GM21381 (cell line): ENCODE results near the gene HPCA.

Experiments
- ATAC-seq: cut with Tn5 transposase; IDR thresholded peaks from one replicate; pipeline ENCODE4 v1.9.1; 2021; ENCODE audit warnings: mild to moderate bottlenecking, moderate library complexity; ENCODE audit not compliant: unreplicated experiment

The HPCA gene

DNA sequence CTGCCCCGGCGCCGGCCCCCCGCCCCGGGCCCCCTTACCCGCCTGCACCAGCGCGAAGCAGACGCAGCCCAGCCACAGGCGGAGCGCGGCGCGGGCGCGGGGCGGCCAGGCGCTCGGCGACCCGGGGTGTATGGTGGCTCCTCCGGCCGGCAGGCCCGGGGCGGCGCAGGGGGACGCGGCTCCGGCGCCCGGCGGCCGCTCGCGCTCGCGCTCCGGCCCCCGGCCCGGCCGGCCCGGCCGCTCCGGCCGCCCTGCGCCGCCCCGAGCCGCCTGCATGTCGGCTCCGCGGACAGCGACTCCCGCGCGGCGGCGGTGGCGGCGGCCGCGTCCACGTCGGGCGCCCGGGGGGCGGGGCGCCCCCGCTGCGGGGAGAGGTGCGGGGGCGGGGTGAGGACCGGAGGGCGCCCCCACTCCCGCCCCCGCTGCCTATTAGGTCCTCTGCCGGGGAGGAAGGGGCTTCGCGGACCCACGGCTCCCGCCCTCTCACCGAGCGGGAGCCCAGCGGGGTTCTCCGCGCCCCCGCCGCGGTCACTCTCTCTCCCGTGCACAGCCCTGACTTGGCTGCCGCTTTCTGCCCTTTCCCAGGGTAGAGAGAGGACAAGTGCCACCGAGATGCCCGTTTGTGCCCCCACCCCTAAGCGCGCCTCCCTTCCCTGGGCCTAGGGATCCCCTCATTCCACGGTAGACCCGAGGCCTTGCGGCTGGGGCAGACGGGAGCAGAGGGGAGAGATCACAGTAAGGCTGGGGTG is 15.5 kb upstream of the HPCA start, which contains the start of gene FNDC5:
TSS of gene FNDC5 (minus strand) at position 298 of the 749 bp plus-strand sequence.
- no peak for ATAC-seq

DNA sequence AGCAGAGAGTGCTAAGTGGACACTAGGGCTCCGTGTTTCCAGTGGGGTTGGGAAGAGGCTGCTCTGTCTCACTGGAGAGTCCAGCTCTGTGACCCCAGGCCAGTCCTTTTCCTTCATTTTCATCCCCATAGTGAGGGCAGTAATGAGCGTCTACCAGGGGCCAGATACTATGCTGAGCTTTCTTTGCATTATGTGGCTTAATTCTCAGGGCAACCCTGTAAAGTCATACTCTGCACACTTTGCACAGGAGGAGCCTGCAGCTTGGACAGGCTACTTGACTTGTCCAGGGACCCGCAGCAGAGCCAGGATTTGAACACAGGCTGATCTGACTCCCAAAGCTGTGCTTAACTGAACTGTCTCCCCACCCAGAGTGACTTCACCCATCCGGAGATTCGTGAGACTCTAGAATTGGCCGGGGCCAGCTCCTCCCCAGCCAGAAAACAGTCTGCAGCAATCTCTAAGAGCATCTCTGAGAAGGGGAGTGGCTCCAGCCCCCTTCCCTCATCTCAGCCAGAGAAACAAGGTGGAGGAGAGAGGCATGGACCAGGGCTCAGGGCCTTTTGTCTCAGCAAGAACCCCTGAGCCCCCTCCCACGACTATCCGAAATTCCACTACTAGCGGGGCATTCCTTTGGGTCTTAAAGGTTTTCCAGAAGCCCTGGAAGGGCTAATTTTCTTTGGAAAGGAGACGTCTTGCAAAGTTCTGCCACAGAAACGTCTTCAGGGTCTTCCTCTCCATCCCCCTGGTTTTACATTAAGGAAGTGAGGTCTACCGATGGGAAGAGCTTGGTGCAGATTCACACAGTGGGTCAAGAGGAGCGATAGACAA is 14.7 kb upstream of the HPCA start:
- no peak for ATAC-seq

DNA sequence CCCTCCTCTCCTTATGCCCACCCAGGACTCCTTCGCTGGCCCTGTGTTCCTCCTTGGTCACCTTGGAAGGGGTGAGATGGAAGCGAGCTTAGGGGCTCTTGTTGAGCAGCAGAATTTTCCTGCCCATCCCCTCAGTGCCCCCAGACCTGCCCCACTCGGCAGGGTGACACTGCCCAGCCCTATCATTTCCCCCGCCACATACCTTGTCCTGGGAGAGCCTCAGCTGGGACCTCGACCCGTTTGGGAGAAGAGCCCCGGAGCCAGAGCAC is 14.2 kb upstream of the HPCA start:
- ATAC-seq: no peak

DNA sequence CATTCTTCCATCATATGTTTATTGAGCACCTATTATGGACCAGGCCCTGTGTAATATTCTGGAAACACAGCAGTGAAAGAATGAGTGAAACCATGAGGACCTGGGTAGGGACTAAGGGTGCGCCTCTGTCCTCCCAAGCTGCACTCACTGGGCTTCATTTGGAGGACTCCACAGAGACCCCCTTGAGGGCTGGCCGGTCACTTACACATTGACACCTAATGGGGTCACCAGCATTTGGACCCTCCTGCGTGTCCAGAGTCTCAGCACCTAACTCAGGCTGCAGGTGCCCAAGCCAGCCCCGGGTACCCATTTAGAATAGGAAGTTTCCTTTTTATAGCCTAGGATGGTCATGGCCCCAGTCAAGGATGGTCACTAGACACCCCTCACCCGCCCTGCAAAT is 12.8 kb upstream of the HPCA start:
- ATAC-seq: no peak

DNA sequence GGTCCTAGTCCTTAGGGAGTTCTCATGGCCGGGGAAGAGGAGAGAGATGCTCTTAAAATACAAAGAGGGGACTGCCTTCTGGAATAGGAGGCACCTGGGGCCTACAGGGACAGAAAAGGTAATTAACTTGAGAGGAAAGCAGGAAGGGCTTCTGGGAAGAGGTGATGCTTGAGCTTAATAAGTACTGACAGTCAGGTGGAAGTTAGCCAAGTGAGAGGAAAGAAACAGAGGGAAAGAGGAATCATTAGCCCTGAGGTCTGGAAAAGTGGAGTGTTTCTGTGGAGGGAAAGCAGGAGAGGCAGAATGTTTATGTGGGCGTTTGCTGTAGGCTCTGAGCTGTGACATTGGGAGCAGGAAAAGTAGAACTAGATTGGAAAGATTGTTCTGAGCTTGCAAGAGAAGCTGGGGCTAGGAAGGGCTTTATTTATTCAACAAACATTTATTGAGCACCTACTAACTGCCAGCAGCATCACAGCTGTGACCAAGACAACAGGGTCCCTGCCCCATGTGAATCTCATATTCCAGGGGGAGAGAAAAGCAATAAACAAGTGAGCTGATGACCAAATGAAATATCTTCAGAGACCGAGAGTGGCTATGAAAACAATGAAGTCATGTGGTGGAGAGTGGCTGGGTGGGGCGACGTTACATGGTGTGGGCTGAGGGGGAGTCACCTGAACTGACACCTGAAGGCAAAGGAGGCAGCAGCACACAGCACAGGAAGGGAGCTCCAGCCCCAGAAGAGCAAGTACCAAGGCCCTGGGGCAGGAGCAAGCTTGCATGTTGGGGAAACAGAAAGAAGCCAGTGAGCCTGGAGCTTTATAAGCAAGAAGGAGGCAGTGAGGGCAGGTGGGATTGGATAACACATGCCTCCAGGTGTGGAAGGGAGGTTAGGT is 11.2 kb upstream of the HPCA start:
- no peak for ATAC-seq

DNA sequence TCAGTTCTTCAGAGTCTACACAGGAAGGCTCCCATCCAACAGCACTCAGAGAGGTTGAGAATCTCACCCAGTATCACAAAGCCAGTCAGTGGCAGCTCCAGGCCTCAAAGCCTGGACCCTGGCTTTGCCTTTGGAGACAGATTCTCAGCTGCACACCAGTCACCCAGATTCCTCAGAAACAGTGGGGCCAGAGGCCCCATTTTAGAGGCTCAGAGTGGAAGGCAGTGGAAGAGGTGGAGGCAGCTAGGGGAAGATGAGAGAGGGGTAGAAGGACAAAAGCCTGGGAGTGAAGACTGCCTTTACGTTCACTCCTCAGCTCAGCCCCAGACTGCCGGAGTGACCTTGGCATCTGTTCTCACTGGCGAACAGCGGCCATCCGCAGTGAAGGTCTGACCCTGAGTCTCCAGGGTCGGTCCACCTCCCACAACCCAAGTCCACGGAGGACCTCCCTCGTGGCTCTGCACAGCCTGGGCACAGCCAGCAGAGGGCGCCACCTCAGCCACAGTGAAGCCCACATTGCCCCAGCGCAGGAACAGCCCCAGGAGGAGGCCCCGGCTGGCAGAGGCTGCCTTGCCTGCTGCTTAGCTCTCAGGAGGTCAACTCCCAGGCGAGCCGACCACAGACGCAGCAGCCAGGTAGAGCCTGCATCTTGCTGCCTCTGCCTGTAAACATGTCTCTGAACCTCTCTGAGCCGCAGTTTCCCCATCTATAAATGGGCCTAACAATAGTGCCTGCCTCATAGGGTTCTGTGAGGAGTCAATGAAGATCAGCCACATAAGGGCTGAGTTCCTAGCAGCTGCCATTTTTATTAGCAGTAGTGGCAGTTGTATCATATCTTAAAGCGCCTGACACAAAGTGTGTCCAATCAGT is 9.7 kb upstream of the HPCA start:
- no peak for ATAC-seq

DNA sequence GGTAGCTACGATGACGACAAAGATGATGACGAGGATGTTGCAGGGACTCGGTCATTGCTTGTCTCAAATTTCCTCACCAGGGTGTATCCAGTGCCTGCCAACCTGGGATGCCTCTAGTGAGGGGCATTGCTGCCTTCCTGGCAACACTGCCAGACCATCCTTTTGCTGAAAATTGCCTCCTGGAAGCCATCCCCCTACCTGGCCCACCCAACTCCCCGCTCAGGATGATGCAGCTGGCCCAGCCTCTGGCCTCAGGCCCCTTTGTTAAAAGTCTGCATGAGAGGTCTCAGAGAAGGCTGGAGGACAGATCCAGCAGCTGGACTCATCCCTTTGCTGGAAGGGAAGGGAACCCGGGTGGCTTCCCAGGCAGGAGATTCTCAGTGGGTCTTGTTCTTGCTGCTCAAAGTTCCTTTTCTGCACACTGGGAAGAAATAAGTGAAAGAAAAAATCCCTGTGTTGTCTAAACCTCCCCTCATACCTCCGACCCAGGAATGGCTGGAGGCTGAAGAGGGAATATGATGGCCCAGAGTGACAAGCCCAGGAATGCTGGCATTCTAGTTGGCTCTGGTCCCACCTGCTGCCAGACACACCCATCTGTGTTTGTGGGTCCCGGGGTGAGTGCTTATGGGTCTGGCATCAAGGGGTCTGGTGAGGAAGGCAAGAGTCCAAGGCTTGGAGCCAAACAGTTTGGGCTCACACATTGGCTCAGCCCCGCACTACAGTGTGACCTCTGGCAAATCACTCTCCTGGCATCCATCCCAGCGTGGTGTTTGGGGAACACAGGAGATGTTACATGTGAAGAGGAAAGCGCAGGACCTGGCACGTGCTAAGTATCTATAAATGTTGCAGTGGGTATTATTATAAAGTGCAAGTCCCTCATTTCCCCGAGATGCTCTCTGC is 8.8 kb upstream of the HPCA start:
- ATAC-seq: no peak

DNA sequence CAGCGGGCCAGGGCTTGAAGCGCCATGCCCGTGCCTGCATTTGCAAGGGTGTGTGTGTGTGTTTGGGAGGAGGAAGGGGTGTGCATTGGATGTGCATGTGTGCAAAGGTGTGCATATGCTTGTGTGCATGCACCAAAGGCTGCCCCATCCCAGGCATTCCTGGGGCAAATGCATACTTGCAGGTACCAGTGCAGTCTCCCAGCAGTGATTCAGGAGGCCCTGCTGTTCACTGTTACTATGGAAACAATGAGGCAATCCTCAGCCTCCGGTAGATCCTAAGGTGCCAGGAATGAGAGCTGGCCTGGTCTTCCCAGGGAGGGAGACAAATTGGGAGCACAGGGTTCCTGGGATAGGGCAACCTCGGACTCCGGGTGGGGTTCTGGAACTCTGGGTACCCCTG is 8.1 kb upstream of the HPCA start:
- ATAC-seq: no peak

DNA sequence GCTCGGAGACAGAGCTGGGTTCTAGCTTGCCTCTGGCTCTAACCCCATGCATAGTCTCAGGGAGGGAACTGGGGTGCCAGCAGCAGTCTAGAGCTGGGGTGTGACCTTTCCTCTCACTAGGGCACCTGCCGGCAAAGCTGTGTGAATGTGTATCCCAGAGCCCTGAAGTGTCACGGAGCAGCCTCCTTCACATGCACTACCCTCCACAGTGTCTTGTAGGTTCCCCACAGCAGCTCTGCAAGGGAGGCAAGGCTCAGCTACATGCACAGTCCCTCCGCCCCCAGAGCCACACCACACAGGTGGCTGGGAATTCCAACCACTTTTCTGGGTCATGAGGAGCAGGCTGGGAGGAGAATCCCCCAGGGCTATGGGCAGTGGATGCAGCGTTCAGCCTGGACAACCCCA is 7.7 kb upstream of the HPCA start:
- no peak for ATAC-seq

DNA sequence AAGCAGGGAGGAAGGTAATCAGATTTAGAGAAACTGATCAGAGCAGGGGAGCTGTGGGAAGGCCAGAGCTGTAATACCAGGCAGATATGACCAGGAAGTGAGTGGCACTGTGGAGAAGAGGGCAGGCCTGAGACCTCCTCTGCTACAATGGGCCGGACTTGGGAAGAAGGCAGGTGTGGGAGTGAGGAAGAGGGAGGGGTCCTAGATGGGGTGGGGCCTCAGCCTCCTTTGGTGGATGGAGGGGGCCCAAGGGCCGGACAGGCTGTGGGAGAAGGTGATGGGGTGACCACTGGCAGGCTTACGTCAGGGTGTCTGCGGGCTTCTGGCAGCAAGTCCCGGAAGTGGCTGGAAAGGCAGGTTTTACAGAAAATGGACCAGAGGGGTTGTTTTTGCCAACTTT is 5.0 kb upstream of the HPCA start:
- no peak for ATAC-seq

DNA sequence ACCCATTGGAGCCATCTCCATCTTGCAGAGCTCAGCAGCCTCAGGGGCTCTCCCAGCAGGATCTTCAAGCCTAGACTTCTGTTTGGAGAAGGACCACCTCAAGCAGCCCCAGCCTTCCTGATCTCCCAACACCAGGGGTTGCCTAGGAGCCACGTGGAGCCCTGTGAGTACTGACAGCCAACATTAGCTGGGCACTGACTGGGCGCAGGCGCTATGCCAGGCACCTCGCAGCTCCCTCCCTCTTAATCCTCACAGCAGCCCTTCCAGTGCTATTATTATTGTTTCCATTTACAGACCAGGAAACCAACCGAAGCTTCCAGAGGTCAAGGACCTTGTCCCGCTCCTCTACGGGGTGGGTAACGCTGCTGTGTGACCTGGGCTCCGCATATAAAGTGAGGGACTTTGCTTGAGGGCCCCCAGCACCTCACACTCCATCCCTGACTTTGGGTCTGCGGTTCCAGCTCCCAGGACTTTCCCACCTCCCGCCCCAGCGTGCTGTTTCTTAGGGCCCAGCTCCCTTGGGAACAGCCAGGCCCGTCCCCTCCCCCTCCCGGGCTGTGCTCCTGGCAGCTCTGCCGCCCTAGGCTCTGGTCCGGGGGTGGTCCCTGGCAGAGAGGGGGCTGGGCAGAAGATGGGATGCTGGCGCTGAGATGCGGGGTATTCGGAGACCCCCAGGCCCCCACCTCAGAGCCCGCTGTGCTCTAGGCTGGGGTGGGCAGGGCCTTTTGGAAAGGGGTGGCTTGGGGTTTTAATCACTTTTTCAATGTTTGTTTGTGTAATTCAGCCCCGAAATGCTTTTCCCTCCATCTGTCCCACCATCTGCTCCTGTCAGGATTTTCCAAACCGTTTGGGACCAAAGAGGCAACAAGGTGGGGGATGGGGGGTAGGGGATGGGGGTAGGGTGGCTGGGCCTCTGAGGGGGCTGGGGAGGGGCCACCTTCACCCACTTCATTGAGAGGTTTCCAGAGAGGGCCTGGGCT is 4.1 kb upstream of the HPCA start:
- no peak for ATAC-seq

DNA sequence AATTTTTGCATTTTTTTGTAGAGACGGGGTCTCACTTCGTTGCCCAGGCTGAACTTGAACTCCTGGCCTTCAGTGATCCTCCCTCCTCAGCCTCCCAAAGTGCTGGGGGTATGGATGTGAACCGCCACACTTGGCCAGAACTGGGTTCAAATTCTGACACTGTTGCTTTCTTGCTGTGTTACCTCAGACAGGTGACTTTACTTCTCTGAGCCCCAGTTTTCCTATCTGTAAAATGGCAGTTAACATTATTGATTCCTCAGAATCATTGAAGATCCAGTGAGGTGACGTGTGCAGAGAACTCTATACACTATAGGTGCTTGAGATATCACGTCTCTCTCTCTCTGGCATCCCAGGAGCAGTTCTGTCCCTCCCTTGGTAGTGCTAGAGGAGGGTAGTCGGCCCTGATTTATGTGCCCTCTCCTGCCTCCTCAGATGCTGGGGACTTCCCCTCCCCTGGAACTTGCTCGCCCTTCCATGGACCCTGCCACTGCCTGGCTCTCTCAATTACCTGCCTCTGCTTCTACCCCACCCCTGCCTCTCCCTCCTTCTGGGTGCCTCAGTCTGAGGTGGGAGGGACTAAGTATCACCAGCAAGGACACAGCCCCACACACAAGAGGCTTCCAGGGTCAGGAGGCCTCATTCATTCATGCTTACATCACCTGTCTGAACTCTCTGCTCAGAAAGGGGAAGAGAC is 2.8 kb upstream of the HPCA start:
- no peak for ATAC-seq

DNA sequence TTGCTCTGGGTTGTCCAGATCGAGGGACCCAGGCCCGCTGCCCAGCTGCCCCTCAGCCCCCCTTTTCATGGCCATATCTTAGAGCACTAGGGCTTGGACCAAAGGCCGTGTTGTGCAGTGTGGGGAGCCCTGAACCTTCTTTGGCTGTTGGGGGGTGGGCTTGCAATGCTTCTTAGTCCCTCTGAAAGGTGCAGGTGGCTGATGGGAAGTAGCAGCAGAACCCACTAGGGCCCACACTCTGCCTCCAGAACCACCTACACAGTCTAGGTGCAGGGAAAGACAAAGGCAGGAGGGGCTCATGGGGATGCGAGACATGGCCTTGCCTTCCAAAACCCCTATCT is 2.3 kb upstream of the HPCA start:
- ATAC-seq: no peak

DNA sequence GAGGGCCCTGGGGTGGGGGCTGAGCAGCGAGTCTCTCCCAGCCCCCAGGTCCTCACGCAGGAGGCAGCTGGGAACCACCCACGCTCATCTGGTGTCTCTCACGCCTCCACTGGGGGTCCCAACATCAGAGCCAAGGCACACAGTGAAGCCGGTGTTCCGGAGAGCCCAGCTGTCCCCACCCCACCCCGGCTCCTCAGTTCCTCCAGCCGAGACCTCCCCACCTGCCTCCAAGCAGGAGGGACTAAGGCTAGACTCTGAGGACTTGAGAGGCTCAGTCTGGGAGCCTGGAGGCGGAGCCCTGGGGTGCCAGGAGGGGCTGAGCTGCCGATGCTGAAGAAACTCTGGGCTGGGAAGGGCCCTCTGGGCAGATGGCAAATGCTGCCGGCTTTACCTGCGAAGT is 1.6 kb upstream of the HPCA start:
- no peak for ATAC-seq

DNA sequence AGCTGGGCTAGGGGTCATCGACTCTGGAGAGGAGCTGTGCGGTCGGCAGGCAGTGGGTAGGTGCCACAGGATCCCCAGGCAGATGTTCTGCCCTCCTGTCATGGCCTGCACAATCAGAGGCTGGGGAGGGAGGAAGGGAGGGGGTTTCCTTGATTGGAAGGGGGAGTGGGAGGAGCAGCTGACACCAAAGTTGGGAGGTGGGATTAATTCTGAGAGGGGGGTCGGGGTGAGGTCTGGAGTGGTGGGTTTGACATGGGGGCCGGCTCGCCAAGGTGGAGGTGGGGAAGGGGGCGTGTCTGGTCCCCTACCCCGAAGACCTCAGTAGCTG is 651 bp upstream of the HPCA start:
- no peak for ATAC-seq

DNA sequence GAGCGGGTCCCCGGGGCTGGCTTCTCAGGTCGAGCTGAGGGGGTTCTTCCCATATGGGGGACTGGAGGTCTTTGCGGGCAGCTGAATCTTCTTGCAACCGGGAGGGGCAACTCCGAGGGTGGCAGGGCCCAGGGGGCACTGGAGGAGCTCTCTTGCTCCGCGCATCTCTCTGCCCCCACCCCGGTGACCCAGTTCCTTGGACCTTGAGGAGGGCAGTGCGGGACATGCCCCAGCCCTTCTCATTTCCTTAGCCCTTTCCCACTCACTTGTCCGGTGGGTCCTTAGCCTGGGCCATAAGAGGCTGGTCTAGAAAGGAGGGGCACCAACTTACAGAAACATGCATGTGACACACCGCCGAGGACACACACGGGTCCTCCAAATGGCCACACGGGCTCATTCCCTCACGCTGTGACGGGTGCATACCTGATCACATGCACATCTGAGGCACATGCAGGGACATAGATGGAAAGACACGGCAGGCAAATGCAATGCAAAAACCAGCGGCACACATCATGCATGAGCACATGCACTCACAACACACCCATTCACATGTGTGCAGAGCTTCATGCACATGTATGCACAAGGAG is 630 bp downstream of the HPCA start:
- ATAC-seq: no peak

DNA sequence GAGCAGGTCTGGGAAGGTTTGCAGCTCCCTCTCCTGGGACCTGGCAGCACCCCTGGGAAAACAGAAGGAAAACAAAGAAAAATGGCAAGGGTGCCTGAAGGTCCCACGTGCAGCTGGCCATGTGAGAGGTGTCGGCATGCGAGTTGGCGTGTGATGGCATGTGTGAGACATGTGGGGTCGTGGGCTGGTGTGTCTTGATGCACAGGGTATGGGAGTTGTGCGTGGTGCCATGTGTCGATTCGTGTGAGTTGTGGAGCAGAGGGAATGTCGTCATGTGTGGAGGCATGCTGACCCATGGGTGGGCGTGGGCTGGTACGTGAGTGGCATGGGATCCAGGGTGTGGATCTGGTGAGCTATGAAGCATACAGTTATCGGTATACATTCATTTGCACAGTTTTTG is 1.3 kb downstream of the HPCA start:
- ATAC-seq: no peak

DNA sequence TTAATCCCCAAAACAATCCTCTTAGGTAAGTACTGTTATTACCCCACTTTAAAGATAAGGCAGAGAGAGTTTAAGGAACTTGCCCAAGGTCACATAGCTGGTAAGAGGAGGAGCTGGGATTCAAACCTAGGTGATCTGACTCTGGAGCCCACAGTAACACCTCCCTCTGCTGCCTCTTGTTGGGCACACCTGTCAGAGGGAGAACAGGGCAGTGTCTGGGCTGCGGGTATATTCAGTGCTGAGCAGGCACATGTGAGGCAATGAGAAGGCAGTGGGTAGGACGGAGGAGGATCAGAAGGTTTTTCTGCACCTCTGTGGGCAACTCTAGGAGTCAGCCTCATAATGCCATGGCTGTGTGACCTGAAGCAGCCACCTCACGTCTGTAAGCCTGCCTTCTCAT is 1.8 kb downstream of the HPCA start:
- no peak for ATAC-seq
